CD4-positive, alpha-beta T cell treated with Interleukin-4 for 4 hours (primary cell): ENCODE results near the gene CPNE2.

Experiments used
- DNase-seq: peaks from one replicate; pipeline ENCODE4 v3.0.0-alpha.2; 2020

The CPNE2 gene

GRCh38 chr16:57147381-57148221 lies 55.2 kb downstream of the CPNE2 start:
- no peak for DNase-seq

- DNase-seq: no peak
Observed at GRCh38 chr16:57148481-57148880, 56.1 kb downstream of the CPNE2 start.

- DNase-seq: no peak
Observed at GRCh38 chr16:57149391-57149790, 57.0 kb downstream of the CPNE2 start.

GRCh38 chr16:57150682-57151330 lies 58.4 kb downstream of the CPNE2 start:
- no peak for DNase-seq

GRCh38 chr16:57151369-57151768 lies 59.0 kb downstream of the CPNE2 start:
- DNase-seq: no peak

GRCh38 chr16:57152096-57153093 lies 60.0 kb downstream of the CPNE2 start:
- no peak for DNase-seq

- no peak for DNase-seq
Observed at GRCh38 chr16:57153841-57154240, 61.5 kb downstream of the CPNE2 start.

GRCh38 chr16:57155702-57156350 lies 63.4 kb downstream of the CPNE2 start:
- no peak for DNase-seq

GRCh38 chr16:57156351-57156703 lies 63.9 kb downstream of the CPNE2 start:
- DNase-seq: no peak

- no peak for DNase-seq
Observed at GRCh38 chr16:57157533-57157932, 65.2 kb downstream of the CPNE2 start.

- no peak for DNase-seq
Observed at GRCh38 chr16:57159447-57159846, 67.1 kb downstream of the CPNE2 start.

GRCh38 chr16:57163842-57164241 lies 71.5 kb downstream of the CPNE2 start:
- no peak for DNase-seq

- DNase-seq: no peak
Observed at GRCh38 chr16:57165483-57165882, 73.1 kb downstream of the CPNE2 start.

GRCh38 chr16:57165938-57166337 lies 73.6 kb downstream of the CPNE2 start:
- DNase-seq: no peak

GRCh38 chr16:57166451-57166850 lies 74.1 kb downstream of the CPNE2 start:
- no peak for DNase-seq

- DNase-seq: no peak
Observed at GRCh38 chr16:57166951-57167350, 74.6 kb downstream of the CPNE2 start.

- DNase-seq: no peak
Observed at GRCh38 chr16:57167538-57167937, 75.2 kb downstream of the CPNE2 start.

GRCh38 chr16:57167953-57168352 lies 75.6 kb downstream of the CPNE2 start:
- peak; percentile 73 for DNase-seq

- no peak for DNase-seq
Observed at GRCh38 chr16:57169327-57169726, 76.9 kb downstream of the CPNE2 start.

- no peak for DNase-seq
Observed at GRCh38 chr16:57172721-57173290, 80.4 kb downstream of the CPNE2 start.

GRCh38 chr16:57175896-57176295 lies 83.5 kb downstream of the CPNE2 start:
- DNase-seq: no peak

GRCh38 chr16:57178196-57178595 lies 85.8 kb downstream of the CPNE2 start:
- no peak for DNase-seq
